ENCODE data around the gene MPIG6B.
"Not testable (repeated sequence)": the region's sequence is repeated elsewhere in the genome, so short reads cannot be mapped to it uniquely, and the experiment has no call there.

The MPIG6B gene

DNA sequence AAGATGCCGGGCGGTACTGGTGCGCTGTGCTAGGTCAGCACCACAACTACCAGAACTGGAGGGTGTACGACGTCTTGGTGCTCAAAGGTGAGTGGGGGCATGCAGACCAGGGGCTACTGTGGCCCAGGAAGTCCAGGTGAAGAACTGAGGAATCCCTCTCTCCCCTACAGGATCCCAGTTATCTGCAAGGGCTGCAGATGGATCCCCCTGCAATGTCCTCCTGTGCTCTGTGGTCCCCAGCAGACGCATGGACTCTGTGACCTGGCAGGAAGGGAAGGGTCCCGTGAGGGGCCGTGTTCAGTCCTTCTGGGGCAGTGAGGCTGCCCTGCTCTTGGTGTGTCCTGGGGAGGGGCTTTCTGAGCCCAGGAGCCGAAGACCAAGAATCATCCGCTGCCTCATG is 15.5 kb upstream of the MPIG6B start:
- no peaks in the 10 kb centered on the region for H3K36me3 ChIP-seq (ENCODE audit: control insufficient read depth, low read length)
- H3K79me2 ChIP-seq (ENCODE audit: control insufficient read depth, low read length): peaks cover 1% of the 10 kb centered on the region
- H3K9me3 ChIP-seq (ENCODE audit: control insufficient read depth, insufficient read depth, low read length): no peaks in the 10 kb centered on the region
- no peak overlapping the region for H3K4me2 ChIP-seq (ENCODE audit: low read length)
- no peak overlapping the region for H3K27ac ChIP-seq (ENCODE audit: low read depth, low read length)
- peaks cover 6% of the 10 kb centered on the region for H3F3A ChIP-seq (ENCODE audit: control insufficient read depth, insufficient read depth)
- H3K4me1 ChIP-seq (ENCODE audit: control insufficient read depth, low read length): peaks cover 12% of the 10 kb centered on the region
- H3K27me3 ChIP-seq (ENCODE audit: control insufficient read depth, low read length): peaks cover 29% of the 10 kb centered on the region
- H3K9me2 ChIP-seq (replicated peaks; ENCODE audit: control insufficient read depth, low read length): no peaks in the 10 kb centered on the region
- H4K20me1 ChIP-seq (ENCODE audit: control insufficient read depth, insufficient read depth, low read depth, low read length): no peaks in the 10 kb centered on the region
- H3K4me3 ChIP-seq (ENCODE audit: low read length): no peak overlapping the region
- TF ChIP-seq, protein P1, sequence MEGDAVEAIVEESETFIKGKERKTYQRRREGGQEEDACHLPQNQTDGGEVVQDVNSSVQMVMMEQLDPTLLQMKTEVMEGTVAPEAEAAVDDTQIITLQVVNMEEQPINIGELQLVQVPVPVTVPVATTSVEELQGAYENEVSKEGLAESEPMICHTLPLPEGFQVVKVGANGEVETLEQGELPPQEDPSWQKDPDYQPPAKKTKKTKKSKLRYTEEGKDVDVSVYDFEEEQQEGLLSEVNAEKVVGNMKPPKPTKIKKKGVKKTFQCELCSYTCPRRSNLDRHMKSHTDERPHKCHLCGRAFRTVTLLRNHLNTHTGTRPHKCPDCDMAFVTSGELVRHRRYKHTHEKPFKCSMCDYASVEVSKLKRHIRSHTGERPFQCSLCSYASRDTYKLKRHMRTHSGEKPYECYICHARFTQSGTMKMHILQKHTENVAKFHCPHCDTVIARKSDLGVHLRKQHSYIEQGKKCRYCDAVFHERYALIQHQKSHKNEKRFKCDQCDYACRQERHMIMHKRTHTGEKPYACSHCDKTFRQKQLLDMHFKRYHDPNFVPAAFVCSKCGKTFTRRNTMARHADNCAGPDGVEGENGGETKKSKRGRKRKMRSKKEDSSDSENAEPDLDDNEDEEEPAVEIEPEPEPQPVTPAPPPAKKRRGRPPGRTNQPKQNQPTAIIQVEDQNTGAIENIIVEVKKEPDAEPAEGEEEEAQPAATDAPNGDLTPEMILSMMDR (IDR thresholded peaks at IDR 0.05; ENCODE audit: low read depth, low read length, poor library complexity, severe bottlenecking): no peak
- TF ChIP-seq EZH2phosphoT487 (IDR thresholded peaks at IDR 0.05; ENCODE audit: borderline replicate concordance, low read length): no peak

DNA sequence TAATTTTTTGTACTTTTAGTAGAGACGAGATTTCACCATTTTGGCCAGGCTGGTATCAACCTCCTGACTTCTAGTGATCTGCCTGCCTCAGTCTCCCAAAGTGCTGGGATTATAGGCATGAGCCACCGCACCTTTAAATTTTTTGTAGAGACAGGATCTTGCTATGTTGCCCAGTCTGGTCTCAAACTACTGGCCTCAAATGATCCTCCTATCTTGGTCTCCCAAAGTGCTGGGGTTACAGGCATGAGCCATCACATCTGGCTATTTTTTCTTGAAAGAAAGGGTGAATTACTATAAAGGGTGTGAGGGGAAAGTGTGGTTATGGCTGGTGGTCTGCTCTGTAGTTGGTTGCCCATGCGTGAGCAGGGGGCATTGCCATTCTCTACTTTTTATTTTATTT is 14.9 kb upstream of the MPIG6B start:
- Histone ChIP-seq H3K4me3 (ENCODE audit: low read length) (no peak overlapping the region), H3K4me1 (ENCODE audit: control insufficient read depth, low read length) (peaks cover 12% of the 10 kb centered on the region), H4K20me1 (ENCODE audit: control insufficient read depth, insufficient read depth, low read depth, low read length) (no peaks in the 10 kb centered on the region), H3K27ac (ENCODE audit: low read depth, low read length) (no peak overlapping the region), H3K9me2 (replicated peaks; ENCODE audit: control insufficient read depth, low read length) (no peaks in the 10 kb centered on the region), H3K27me3 (ENCODE audit: control insufficient read depth, low read length) (peaks cover 34% of the 10 kb centered on the region), H3F3A (ENCODE audit: control insufficient read depth, insufficient read depth) (peaks cover 6% of the 10 kb centered on the region), H3K36me3 (ENCODE audit: control insufficient read depth, low read length) (no peaks in the 10 kb centered on the region), H3K9me3 (ENCODE audit: control insufficient read depth, insufficient read depth, low read length) (no peaks in the 10 kb centered on the region), H3K79me2 (ENCODE audit: control insufficient read depth, low read length) (no peaks in the 10 kb centered on the region), H3K4me2 (ENCODE audit: low read length) (no peak overlapping the region)
- TF ChIP-seq, protein P1 (IDR thresholded peaks at IDR 0.05; ENCODE audit: low read depth, low read length, poor library complexity, severe bottlenecking): no peak
- no peak for TF ChIP-seq EZH2phosphoT487 (IDR thresholded peaks at IDR 0.05; ENCODE audit: borderline replicate concordance, low read length)

DNA sequence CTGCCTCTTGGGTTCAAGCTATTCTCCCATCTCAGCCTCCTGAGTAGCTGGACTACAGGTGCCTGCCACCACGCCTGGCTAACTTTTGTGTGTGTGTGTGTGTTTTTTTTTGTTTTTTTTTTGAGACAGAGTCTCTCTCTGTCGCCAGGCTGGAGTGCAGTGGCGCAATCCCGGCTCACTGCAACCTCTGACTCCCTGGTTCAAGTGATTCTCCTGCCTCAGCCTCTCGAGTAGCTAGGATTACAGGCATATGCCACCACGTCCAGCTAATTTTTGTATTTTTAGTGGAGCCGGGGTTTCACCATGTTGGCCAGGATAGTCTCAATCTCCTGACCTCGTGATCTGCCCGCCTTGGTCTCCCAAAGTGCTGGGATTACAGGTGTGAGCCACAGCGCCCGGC is 14.0 kb upstream of the MPIG6B start:
- not testable (repeated sequence) for H3K4me1 ChIP-seq (ENCODE audit: control insufficient read depth, low read length); H3K9me3 ChIP-seq (ENCODE audit: control insufficient read depth, insufficient read depth, low read length); H3K9me2 ChIP-seq (replicated peaks; ENCODE audit: control insufficient read depth, low read length); H3K27ac ChIP-seq (ENCODE audit: low read depth, low read length); H3K79me2 ChIP-seq (ENCODE audit: control insufficient read depth, low read length); H3K36me3 ChIP-seq (ENCODE audit: control insufficient read depth, low read length); H3F3A ChIP-seq (ENCODE audit: control insufficient read depth, insufficient read depth); H3K4me2 ChIP-seq (ENCODE audit: low read length); H4K20me1 ChIP-seq (ENCODE audit: control insufficient read depth, insufficient read depth, low read depth, low read length); H3K4me3 ChIP-seq (ENCODE audit: low read length)
- H3K27me3 ChIP-seq (ENCODE audit: control insufficient read depth, low read length): peaks cover 40% of the 10 kb centered on the region

DNA sequence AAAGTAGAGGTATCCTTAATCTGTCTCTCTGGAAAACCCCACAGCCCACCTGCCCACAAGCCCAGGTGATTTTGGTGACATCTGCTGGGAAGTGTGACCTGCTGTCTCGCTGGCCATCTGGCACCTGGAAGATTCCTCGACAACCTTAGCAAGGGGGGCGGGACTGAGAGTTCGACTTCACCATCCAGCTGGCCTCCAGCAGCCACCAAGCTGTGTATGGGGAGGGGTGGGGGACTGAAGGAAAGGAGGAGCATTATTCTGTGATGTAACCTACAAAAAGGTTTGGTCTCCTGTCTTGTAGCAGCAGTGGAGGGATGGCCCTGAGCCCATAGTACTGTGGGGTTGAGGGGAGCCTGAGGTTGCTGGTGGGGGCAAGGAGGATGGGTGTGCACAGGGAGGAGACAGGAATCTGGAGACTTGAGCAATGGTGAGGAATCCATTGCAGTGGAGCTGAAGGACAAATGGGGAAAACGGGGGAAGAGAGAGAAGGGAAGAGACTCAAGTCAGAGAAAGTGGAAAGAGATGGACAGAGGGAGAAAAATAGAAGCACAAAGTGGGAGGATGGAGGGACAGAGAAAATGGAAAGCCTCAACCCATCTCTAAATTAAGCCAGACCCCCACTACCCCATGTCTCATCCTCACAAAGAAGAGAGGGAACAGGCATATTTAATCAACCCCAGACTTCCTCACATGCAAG is 12.5 kb upstream of the MPIG6B start:
- peaks cover 47% of the 10 kb centered on the region for H3K27me3 ChIP-seq (ENCODE audit: control insufficient read depth, low read length)
- no peak overlapping the region for H3K4me3 ChIP-seq (ENCODE audit: low read length)
- no peak for TF ChIP-seq EZH2phosphoT487 (IDR thresholded peaks at IDR 0.05; ENCODE audit: borderline replicate concordance, low read length)
- TF ChIP-seq, protein P1 (IDR thresholded peaks at IDR 0.05; ENCODE audit: low read depth, low read length, poor library complexity, severe bottlenecking): no peak
- no peaks in the 10 kb centered on the region for H3K9me3 ChIP-seq (ENCODE audit: control insufficient read depth, insufficient read depth, low read length)
- no peaks in the 10 kb centered on the region for H3K36me3 ChIP-seq (ENCODE audit: control insufficient read depth, low read length)
- H3K4me1 ChIP-seq (ENCODE audit: control insufficient read depth, low read length): peaks cover 5% of the 10 kb centered on the region; the same call in 1 of the 2 replicates
- H4K20me1 ChIP-seq (ENCODE audit: control insufficient read depth, insufficient read depth, low read depth, low read length): no peaks in the 10 kb centered on the region
- no peak overlapping the region for H3K27ac ChIP-seq (ENCODE audit: low read depth, low read length)
- no peaks in the 10 kb centered on the region for H3K9me2 ChIP-seq (replicated peaks; ENCODE audit: control insufficient read depth, low read length)
- no peaks in the 10 kb centered on the region for H3K79me2 ChIP-seq (ENCODE audit: control insufficient read depth, low read length)
- H3K4me2 ChIP-seq (ENCODE audit: low read length): no peak overlapping the region
- peaks cover 3% of the 10 kb centered on the region; the same call in 1 of the 2 replicates for H3F3A ChIP-seq (ENCODE audit: control insufficient read depth, insufficient read depth)
